Epithelial cell of proximal tubule (primary cell): ENCODE data around the gene OR56A4. TPM values are rescaled to one million over a fixed set of nuclear protein-coding genes. Genes with fewer than 3 reads are reported as not detected.

Experiments used
- DNase-seq: peaks from one replicate; pipeline ENCODE4 v3.0.0-alpha.2; 2011; ENCODE audit warnings: low read depth
- H3K4me3 ChIP-seq: 2 replicates; pipeline ENCODE4 v1.5.1; 2011; ENCODE audit warnings: low read depth, mild to moderate bottlenecking, low read length
- total RNA-seq: library from RNA; depleted of rRNA; stranded (reverse); fragments of >200 nt; gene quantifications from 2 replicates; pipeline ENCODE4 v1.2.3, GENCODE V29; 2015
- TF ChIP-seq, protein P1 (sequence below): conservative IDR thresholded peaks from 2 replicates; pipeline ENCODE4 v1.5.1; 2012; ENCODE audit warnings: low read depth, mild to moderate bottlenecking, low read length

OR56A4 gene, protein sequence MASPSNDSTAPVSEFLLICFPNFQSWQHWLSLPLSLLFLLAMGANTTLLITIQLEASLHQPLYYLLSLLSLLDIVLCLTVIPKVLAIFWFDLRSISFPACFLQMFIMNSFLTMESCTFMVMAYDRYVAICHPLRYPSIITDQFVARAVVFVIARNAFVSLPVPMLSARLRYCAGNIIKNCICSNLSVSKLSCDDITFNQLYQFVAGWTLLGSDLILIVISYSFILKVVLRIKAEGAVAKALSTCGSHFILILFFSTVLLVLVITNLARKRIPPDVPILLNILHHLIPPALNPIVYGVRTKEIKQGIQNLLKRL
- total RNA-seq, result not detected in 2 replicates

DNA sequence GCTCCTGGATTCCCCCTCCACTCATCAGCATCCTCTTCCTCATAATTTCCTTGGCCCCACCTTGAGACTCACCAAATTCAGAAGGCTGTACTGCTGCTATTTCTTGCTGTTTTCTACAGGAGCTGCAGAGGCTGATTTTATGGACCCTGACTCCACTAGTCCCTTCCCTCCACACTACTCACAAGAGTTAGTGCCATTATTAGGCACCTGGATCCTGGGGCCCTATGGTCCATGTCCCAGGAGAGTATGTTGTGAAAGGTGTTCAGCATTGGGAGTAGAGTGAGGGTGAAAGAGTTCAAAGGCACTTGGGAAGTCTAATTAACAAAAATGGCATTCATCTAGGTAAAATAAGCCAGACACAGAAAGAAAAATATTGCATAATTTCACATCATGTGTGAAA lies at the start of gene OR56A4:
TSS of gene OR56A4 (minus strand) at position 101 of the 400 bp plus-strand sequence. CDS start 3,954 bp downstream, outside the sequence.
- DNase-seq, result no peak
- no peak within 1 kb of the TSS for H3K4me3 ChIP-seq
- TF ChIP-seq, protein P1, sequence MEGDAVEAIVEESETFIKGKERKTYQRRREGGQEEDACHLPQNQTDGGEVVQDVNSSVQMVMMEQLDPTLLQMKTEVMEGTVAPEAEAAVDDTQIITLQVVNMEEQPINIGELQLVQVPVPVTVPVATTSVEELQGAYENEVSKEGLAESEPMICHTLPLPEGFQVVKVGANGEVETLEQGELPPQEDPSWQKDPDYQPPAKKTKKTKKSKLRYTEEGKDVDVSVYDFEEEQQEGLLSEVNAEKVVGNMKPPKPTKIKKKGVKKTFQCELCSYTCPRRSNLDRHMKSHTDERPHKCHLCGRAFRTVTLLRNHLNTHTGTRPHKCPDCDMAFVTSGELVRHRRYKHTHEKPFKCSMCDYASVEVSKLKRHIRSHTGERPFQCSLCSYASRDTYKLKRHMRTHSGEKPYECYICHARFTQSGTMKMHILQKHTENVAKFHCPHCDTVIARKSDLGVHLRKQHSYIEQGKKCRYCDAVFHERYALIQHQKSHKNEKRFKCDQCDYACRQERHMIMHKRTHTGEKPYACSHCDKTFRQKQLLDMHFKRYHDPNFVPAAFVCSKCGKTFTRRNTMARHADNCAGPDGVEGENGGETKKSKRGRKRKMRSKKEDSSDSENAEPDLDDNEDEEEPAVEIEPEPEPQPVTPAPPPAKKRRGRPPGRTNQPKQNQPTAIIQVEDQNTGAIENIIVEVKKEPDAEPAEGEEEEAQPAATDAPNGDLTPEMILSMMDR, result no peak

DNA sequence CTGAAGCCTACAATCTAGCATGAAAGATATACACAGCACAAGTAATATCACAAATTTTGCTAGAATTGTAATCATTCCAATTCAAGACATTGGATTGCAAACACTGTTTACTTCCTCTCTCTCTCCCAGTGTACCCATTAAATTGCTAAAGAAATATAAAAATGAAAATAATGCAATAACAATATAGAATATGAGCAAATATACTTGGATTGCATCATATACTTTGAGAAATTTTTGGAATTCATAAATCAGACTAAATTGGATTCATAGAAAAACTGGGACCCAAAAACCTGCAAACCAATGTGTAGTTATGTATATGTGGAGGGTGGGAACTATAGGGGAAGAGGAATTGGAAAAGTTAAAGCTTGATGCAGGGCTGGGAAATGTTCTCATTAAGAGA lies 48.8 kb upstream of the OR56A4 start:
- no peak for DNase-seq
- TF ChIP-seq, protein P1, result no peak
- no peak overlapping the region for H3K4me3 ChIP-seq

DNA sequence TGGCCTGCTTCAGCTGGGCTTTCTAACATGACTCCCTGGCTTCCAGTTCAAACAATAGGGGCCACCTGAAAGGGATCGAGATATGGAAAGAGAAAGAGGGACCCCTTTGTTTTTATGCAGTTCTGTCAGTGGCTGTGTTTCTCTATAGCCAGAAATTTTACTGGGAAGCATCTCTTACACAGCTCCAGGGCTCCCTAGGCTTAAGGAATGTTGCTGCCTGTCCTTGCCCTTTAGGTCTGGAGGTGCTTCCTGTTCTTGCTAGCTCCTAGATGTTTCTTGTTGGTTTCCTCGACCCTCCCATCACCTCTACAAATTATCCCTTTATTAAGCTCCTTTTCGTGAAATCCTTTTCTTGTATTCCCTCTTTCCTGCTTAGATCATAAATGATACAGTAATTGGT lies 45.6 kb upstream of the OR56A4 start:
- no peak for DNase-seq
- TF ChIP-seq, protein P1, result no peak
- H3K4me3 ChIP-seq, result no peak overlapping the region

DNA sequence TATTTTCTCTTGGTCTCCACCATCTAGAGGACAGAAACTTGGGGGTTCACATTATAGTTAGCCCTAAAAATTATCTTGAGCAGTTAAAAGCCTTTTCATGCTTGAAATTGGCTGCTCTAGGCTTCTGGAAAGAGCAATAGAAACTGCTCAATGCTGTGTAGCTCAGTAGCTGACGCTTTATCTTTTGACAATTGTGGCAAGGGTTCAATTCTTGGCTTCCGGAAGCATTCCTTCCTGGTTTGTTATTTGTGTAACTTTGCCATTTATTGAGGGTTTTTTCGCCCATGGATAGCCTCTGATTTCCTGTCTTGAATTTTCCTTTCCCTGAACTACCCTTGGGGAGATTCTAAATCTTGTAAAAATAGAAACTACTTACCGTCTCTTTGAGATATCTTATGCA lies 34.1 kb upstream of the OR56A4 start:
- H3K4me3 ChIP-seq, result no peak overlapping the region
- TF ChIP-seq, protein P1, result no peak
- DNase-seq, result no peak

DNA sequence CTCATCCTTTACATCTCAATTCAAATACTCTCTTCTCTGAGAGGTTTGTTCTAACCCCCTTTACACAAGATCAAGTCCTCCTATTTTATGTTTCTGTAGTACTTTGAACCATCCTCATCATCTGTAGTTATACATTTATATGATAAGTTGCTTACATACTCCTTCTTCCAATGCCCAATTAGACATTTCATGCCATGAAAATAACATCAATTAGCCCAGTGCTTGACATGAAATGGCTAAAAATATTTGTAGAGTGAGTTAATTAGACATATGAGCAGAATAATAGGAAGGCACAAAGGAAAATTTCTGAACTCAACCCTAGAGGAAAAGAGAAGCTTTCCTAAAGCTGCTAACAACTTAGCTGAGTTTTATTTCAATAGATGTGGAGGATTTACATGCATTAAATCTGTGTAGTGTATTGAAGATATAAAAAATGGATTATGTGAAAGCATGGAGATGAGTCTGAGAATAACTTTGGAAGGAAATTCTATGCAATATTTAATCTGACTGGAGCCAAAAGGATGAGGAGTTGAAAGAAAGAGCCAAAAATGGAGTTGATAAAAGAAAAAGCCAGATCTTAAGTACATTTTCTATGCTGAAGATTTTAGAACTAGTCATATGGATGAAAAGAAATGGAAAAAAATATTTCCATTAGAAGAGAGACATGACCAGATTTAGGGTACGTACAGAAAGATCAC lies 24.1 kb upstream of the OR56A4 start, which contains the start of gene OR56A1:
TSS of gene OR56A1 (minus strand) at position 51 of the 698 bp plus-strand sequence. CDS start 3,066 bp downstream, outside the sequence.
- no peak for DNase-seq
- no peak within 1 kb of the TSS for H3K4me3 ChIP-seq
- TF ChIP-seq, protein P1, result no peak

DNA sequence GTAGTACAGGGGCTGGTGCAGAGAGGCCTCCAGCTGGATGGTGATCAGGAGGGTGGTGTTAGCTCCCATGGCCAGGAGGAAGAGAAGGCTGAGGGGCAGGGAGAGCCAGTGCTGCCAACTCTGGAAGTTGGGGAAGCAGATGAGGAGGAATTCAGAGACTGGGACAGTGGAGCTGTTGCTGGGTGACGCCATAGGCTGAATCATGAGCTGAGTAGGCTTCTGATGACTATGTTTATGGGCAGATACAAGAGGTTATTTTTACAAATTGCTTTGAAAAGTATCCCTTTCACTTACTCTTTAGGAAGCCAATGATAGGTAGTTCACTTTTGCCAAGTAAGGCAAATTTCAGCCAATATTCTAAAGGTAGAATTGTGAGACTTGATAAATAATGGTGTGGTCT lies 20.8 kb upstream of the OR56A4 start:
- DNase-seq, result no peak
- TF ChIP-seq, protein P1, result no peak
- no peak overlapping the region for H3K4me3 ChIP-seq

DNA sequence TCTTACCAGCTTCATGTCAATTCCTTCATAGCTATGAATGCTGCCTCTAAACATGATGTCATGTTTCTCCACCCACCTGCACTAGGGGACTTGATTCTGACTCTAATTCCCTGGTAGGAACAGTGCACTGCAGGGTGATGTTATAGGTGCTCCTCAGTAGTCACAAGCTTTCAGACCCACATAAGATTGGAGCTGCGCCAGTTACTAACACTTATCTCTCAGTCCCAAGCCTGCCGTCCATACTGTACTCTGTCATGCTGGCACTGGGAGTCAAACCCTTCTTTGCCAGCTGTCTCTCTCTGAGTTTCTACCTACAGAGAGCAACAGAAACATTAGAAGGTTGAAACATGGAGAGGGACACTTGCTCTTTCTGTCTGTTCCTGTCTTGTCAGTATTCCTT lies 18.3 kb upstream of the OR56A4 start:
- DNase-seq, result no peak
- TF ChIP-seq, protein P1, result no peak
- no peak overlapping the region for H3K4me3 ChIP-seq
